ENCODE results near the gene MYRIP.

GRCh38 chr3:40130721-40131120 lies 321.3 kb downstream of the MYRIP start:
- TF ChIP-seq BHLHE40 (IDR thresholded peaks at IDR 0.05; ENCODE audit: borderline replicate concordance) = no peak
- TF ChIP-seq HDGF (IDR thresholded peaks at IDR 0.05; ENCODE audit: borderline replicate concordance) = no peak
- TF ChIP-seq FOXM1 (IDR thresholded peaks at IDR 0.05; ENCODE audit: borderline replicate concordance) = no peak
- no peak for TF ChIP-seq SP1 (IDR thresholded peaks at IDR 0.05)
- no peak for TF ChIP-seq ELF4 (IDR thresholded peaks at IDR 0.05)
- no peak for TF ChIP-seq PKNOX1 (IDR thresholded peaks at IDR 0.05)
